Gastroesophageal sphincter (tissue), 4 donors: ENCODE data around the gene ARSI. TPM values are rescaled to one million over a fixed set of nuclear protein-coding genes. Genes with fewer than 3 reads are reported as not detected.

Experiments used
- ATAC-seq: fragments of 150-250 bp; one replicate; pipeline ENCODE4 v1.9.1; 2016; ENCODE audit warnings: mild to moderate bottlenecking, moderate library complexity
- H3K27ac ChIP-seq, 4 donors: fragments of 200-600 bp; sonication (generic) in 3 of 4; 1 replicate in 3 of 4; 2 replicates in 1 of 4; pipeline ENCODE4 v1.5.1; 2016 to 2019
- H3K27me3 ChIP-seq: fragments of 200-600 bp; sonication (generic); one replicate; pipeline ENCODE4 v1.5.1; 2019
- H3K36me3 ChIP-seq, 2 donors: fragments of 200-600 bp; sonication (generic); one replicate each; pipeline ENCODE4 v1.5.1; 2019; ENCODE audit warnings: control low read depth in 1 of 2
- H3K4me1 ChIP-seq, 3 donors: fragments of 200-600 bp; sonication (generic); 1 replicate in 2 of 3; 2 replicates in 1 of 3; pipeline ENCODE4 v1.5.1; 2016 to 2019; ENCODE audit warnings: control low read depth in 2 of 3
- H3K4me3 ChIP-seq, 2 donors: fragments of 200-600 bp; sonication (generic); one replicate each; pipeline ENCODE4 v1.5.1; 2019; ENCODE audit warnings: mild to moderate bottlenecking in 1 of 2, moderate library complexity in 1 of 2
- H3K9me3 ChIP-seq, 3 donors: fragments of 200-600 bp; sonication (generic); one replicate each; pipeline ENCODE4 v1.5.1; 2017 to 2019; ENCODE audit warnings: control low read depth in 2 of 3
- EP300 ChIP-seq: sonication (generic); formaldehyde crosslinking; IDR thresholded peaks from one replicate; pipeline ENCODE4 v1.6.1; 2017; ENCODE audit warnings: antibody characterized with exemption, mild to moderate bottlenecking
- POLR2A ChIP-seq, 2 donors: fragments of 450-650 bp; IDR thresholded peaks; one replicate each; pipeline ENCODE4 v1.6.1; 2017; ENCODE audit warnings: antibody characterized with exemption in 2 of 2, mild to moderate bottlenecking in 2 of 2, moderate library complexity in 1 of 2
- POLR2AphosphoS5 ChIP-seq: sonication (generic); formaldehyde crosslinking; IDR thresholded peaks from one replicate; pipeline ENCODE4 v1.6.1; 2017; ENCODE audit warnings: antibody characterized with exemption
- WGBS, 2 donors: methylation state at CpG; one replicate each; pipeline ENCODE4 v1.1.5; 2018; ENCODE audit warnings: low coverage in 1 of 2; 5-methylcytosine and 5-hydroxymethylcytosine counted together
- total RNA-seq, 4 donors: library from RNA; depleted of rRNA; stranded (reverse); fragments of >200 nt; gene quantifications; one replicate each; pipeline ENCODE4 v1.1.0, GENCODE V29; 2016
- TF ChIP-seq, protein P1 (sequence below), 4 experiments: fragments of 200-600 bp in 2 of 4; fragments of 450-650 bp in 2 of 4; sonication (generic) in 1 of 4; IDR thresholded peaks; one replicate each; pipeline ENCODE4 v1.5.1; 2017 to 2019; ENCODE audit warnings: antibody characterized with exemption in 4 of 4, mild to moderate bottlenecking in 2 of 4, moderate library complexity in 2 of 4

Gene ARSI
- total RNA-seq, 4 donors from 2014 or later = 3.1 to 11.6 (median 6.8) TPM

DNA sequence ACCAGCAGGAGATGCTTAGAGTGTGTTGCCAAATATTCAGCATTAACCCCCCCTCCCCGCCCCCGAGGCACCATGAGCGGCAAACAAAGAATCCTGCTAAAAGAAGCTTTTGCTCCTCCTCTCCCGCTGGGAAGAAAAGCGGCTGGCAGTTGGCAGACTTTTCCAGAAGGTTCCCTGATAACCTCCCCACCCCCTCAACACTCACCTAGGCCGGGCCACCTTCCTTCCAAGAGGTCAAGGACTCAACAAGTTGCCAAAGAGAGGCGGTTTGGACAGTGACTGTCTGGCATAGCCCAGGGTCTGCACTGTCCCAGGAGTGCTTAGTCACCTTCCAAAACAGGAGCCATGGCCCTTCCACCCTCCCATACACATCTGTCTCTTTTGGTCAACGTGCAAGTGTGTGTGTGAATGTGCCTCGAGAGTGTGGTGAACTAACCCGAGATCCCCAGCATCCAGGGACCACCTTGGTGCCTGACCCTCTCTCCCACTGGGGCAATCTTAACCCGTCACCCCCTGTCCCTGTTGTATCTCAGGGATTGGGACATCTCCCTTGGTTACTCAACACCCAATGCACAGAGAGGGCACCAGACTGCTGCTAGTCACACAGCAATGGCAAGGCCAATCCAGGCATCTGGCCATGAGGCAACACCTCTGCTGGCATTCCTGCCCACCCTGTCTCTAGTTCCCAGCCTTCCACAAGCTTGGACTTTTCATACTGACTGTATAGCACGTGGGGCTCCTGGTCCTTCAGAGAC, 32.0 kb downstream of the ARSI start:
- WGBS, 2 donors = 0 to 48% methylated on average over 1 to 3 of the region's 12 CpGs
- ATAC-seq = peak; percentile 64
- Histone ChIP-seq H3K4me1 (peaks cover 0 to 18% (median 0%) of the 10 kb centered on the region in 3 donors), H3K27ac (peak overlapping the region in 1 of 4 donors; percentile 5), H3K27me3 (no peaks in the 10 kb centered on the region), H3K9me3 (no peaks in the 10 kb centered on the region), H3K4me3 (no peak overlapping the region), H3K36me3 (no peaks in the 10 kb centered on the region)
- TF ChIP-seq, protein P1, sequence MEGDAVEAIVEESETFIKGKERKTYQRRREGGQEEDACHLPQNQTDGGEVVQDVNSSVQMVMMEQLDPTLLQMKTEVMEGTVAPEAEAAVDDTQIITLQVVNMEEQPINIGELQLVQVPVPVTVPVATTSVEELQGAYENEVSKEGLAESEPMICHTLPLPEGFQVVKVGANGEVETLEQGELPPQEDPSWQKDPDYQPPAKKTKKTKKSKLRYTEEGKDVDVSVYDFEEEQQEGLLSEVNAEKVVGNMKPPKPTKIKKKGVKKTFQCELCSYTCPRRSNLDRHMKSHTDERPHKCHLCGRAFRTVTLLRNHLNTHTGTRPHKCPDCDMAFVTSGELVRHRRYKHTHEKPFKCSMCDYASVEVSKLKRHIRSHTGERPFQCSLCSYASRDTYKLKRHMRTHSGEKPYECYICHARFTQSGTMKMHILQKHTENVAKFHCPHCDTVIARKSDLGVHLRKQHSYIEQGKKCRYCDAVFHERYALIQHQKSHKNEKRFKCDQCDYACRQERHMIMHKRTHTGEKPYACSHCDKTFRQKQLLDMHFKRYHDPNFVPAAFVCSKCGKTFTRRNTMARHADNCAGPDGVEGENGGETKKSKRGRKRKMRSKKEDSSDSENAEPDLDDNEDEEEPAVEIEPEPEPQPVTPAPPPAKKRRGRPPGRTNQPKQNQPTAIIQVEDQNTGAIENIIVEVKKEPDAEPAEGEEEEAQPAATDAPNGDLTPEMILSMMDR (IDR thresholded peaks at IDR 0.05) = no peak
- TF ChIP-seq POLR2A (IDR thresholded peaks at IDR 0.05) (no peak), POLR2AphosphoS5 (no peak), EP300 (no peak)

DNA sequence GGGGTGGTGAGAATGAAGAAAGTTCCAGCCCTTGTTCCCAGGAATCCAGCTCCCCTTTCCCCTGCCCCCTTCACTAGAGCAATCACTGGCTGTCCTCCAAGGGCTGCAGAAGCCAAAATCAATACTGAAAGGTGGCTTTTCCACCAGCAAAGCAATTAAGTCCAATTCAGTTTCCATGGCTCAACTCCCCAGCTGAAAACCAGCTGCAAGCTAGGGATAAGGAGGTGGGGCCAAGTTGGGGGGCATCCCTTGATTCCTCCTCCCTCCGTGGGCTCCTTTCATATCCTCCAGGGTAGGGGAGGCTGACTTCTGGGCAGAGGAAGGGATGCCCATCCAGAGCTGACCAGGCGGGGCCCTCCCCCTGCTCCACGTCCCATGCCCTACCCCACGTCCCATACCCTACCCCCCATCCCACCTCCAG, 35.8 kb downstream of the ARSI start:
- WGBS, 2 donors = no CpG with 5 or more reads among the region's 4 CpGs
- no peaks in the 10 kb centered on the region for H3K36me3 ChIP-seq
- ATAC-seq = no peak
- TF ChIP-seq, protein P1 (IDR thresholded peaks at IDR 0.05) = no peak
- no peak for TF ChIP-seq POLR2AphosphoS5
- no peak for TF ChIP-seq POLR2A (IDR thresholded peaks at IDR 0.05)
- TF ChIP-seq EP300 = no peak
- H3K4me3 ChIP-seq = no peak overlapping the region
- H3K4me1 ChIP-seq = peaks cover 0 to 32% (median 4%) of the 10 kb centered on the region in 3 donors
- H3K9me3 ChIP-seq = no peaks in the 10 kb centered on the region
- no peak overlapping the region for H3K27ac ChIP-seq
- H3K27me3 ChIP-seq = no peaks in the 10 kb centered on the region

DNA sequence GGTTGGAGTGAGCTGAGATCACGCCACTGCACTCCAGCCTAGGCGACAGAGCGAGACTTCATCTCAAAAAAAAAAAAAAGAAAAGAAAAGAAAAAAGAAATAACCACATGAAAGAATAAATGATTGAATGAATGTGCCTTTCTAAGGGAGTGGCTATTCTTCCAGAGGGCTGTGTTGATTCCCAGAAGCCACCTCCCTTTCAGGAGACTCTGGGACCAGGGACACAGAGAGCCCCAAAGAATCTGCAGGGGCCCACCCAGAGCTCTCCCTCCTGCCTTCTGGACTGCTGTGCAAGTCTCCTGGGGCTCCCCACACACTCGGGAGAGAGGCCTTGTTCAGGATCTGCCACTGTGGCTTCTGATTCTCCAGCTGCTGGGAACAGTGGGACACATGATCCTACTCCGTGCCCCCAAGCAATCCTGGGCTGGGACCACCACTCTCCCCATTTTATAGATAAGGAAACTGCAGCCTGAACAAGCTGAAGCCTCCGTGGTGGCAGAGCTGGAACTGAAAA, 36.8 kb downstream of the ARSI start:
- Histone ChIP-seq H3K4me1 (peaks cover 0 to 28% (median 4%) of the 10 kb centered on the region in 3 donors), H3K9me3 (no peaks in the 10 kb centered on the region), H3K36me3 (no peaks in the 10 kb centered on the region), H3K4me3 (no peak overlapping the region), H3K27ac (no peak overlapping the region), H3K27me3 (no peaks in the 10 kb centered on the region)
- ATAC-seq = no peak
- TF ChIP-seq EP300 (no peak), POLR2AphosphoS5 (no peak), POLR2A (IDR thresholded peaks at IDR 0.05) (no peak)
- TF ChIP-seq, protein P1 (IDR thresholded peaks at IDR 0.05) = no peak
- WGBS, 2 donors = 33 to 71% methylated on average over 1 to 6 of the region's 6 CpGs

DNA sequence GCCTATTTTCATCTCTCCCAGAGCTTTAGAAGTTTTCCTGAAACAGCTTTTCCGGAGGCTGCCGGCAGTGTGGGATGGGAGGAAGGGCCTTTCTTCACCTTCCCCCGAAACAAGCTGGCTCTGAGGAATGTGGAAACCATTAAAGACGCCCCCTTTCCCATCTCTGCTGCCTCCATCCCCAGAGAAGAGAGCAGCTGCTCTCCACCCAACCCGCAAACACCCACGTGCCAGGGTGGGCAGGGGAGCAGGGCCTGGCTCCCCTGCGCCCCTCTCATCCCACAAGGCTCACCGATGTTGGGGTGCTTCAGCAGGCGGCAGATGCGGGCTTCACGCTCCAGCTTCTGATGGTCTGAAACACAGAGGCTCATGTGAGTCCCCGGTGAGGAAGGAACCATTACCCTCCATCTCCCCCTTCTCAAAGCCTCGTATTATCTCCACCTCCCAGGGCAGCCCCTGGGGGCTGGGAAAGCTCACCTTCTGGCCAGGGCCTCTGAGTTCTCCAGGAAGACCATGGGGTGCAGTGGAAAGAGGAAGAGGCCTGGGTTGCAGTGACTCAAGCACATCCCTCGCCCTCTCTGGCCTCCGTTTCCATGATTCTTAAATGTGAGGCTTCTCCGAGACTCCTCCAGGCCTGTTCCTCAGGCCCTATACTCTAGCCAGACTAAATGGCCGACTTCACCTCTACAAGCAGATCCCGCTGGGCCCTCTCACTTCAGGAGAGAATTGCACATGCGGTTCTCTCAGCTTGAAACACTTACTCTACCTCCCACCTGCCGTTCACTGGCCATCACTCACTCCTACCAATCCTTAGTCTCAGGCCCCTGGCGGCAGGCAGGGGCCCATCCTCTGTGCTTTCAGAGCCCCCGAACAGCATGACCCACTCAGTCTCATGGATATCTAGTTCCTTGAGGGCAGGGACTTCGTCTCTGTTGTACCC, 37.8 kb downstream of the ARSI start:
- Histone ChIP-seq H3K9me3 (no peaks in the 10 kb centered on the region), H3K36me3 (no peaks in the 10 kb centered on the region), H3K4me3 (no peak overlapping the region), H3K27me3 (no peaks in the 10 kb centered on the region), H3K4me1 (peaks cover 0 to 18% (median 4%) of the 10 kb centered on the region in 3 donors), H3K27ac (peak overlapping the region in 3 of 4 donors; percentile 41 to 54 (median 43))
- WGBS, 2 donors = 85 to 91% methylated on average over 7 to 12 of the region's 23 CpGs
- no peak for ATAC-seq
- TF ChIP-seq, protein P1 (IDR thresholded peaks at IDR 0.05) = no peak
- no peak for TF ChIP-seq EP300
